MM.1S (cell line): ENCODE measurements around the gene DUSP14.

ENCODE experiments used
- CTCF ChIP-seq: fragments of 300-600 bp; sonication (generic); IDR thresholded peaks from 2 replicates; pipeline ENCODE4 v1.5.1; 2016; ENCODE audit warnings: antibody characterized with exemption, low read length, mixed read lengths
- EZH2phosphoT487 ChIP-seq: fragments of 300-600 bp; sonication (generic); IDR thresholded peaks from 2 replicates; pipeline ENCODE4 v1.6.1; 2018; ENCODE audit warnings: antibody characterized with exemption, low read length

DNA sequence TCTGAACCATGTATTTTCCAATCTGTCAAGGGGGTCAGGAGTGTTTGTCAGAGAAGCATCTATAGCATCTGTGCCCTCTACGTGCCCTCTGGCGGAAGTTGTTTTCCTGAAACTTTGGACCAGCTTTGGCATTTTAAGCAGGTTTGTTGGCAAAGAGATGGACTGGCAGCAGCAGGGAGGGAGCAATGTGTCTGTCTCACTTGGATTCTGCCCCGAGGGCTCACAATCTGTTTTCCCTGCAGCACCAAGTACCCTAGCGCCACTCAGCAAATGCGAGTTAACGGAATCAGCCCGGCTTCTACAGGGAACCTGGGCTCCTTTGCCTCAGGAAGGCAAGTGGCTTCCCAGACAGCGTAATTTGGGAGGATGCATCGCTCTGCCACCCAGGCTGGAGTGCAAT, 17.4 kb downstream of the DUSP14 start:
- TF ChIP-seq CTCF (no peak), EZH2phosphoT487 (no peak)
